HG03571 (cell line): ENCODE data around the gene DSTN.

Experiments used
- ATAC-seq: cut with Tn5 transposase; IDR thresholded peaks from one replicate; pipeline ENCODE4 v1.9.1; 2021; ENCODE audit not compliant: unreplicated experiment

DSTN gene

DNA sequence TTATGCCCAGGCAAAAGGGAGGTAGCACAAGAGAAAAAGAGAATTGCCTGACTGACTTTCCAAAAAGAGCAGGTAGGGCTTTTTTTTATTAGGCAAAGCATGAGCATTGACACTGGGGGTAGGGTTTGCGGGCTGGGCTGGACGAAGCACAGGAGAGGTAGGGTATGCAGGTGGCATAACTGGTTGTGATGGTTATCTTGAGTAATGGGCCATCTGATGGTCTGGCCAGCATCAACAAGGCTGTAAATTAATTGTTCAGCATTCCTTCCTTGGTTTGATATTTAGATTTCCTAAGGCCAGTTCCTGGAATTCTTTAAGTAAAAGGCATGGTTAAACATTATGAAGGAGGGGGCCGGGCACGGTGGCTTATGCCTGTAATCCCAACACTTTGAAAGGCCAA lies 24.7 kb upstream of the DSTN start:
- ATAC-seq = no peak

DNA sequence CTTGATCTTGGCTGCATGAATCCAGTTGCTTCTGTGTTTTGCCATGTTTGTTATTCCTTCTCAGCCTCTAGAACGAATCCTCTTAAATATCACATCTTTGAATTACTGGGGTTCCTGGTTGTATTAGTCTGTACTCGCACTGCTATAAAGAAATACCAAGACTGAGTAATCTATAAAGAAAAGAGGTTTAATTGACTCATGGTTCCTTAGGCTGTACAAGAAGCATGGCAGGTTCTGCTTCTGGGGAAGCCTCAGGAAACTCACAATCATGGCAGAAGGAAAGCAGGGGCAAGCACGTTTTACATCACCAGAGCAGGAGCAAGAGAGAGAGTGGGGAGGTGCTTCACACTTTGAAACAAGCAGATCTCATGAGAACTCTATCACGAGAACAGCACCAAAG lies 20.7 kb upstream of the DSTN start:
- no peak for ATAC-seq

DNA sequence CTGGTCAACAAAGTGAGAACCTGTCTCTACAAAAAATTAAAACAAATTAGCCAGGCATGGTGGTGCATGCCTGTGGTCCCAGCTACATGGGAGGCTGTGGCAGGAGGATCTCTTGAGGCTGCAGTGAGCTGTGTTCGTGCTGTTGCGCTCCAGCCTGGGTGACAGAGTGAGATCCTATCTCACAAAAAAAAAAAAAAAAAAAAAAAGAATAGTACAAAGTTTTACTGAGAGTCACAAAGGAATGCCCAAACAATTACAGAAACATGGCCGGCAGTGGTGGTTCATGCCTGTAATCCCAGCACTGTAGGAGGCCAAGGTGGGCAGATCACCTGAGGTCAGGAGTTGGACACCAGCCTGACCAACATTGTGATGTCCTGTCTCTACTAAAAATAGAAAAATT lies 14.8 kb upstream of the DSTN start:
- no peak for ATAC-seq

GRCh38 chr20:17556837-17557674 lies 12.8 kb upstream of the DSTN start:
- ATAC-seq = no peak

DNA sequence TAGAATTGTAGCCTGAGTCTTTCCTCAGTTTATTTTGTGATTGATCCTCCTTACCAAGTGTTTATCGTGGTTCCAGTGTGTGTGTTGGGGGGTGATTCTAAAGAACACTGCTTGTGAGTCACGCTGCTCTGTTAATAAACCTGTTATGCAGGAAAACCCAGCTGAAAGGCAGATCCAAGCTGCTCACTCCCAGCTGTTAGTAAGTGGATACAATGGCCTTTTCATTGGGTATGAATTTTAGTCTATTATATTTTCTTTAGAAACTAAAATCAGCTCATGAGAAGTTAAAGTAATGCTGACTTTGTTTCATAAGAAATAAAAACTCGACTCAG lies 12.2 kb upstream of the DSTN start:
- no peak for ATAC-seq

GRCh38 chr20:17558154-17558940 lies 11.5 kb upstream of the DSTN start:
- no peak for ATAC-seq

DNA sequence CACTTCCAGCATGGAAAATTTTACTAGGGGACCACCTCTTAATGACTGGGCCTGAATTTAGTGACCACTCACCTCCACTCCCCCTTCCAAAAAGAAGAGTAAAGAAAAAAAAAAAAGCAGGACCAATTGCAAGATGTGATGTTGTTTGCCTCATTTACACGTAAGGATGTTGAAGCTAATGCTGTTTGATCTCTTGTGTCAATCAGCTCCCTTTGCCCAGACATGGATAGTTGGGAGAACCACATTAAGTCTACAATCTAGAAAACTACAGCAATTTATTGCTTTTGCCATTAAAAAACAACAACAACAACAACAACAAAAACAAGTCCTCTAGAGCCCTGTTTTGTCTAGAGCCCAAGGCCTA lies 11.0 kb upstream of the DSTN start:
- ATAC-seq = no peak

DNA sequence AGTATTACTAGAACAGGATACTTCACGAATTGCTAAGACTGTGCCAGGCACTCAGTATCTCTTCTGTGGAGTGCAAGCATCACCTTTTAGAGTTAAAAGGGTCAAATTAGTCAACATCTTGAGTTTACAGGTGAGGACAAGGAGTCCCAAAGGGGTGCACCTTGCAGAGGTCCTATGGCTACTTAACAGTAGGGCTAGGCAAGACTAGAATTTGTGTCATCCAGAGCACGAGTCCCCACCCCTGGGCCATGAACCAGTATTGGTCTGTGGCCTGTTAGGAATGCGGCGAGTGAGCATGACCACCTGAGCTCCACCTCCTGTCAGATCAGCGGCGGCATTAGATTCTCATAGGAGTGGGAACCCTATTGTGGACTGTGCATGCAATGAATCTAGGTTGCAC lies 10.5 kb upstream of the DSTN start:
- ATAC-seq = no peak

DNA sequence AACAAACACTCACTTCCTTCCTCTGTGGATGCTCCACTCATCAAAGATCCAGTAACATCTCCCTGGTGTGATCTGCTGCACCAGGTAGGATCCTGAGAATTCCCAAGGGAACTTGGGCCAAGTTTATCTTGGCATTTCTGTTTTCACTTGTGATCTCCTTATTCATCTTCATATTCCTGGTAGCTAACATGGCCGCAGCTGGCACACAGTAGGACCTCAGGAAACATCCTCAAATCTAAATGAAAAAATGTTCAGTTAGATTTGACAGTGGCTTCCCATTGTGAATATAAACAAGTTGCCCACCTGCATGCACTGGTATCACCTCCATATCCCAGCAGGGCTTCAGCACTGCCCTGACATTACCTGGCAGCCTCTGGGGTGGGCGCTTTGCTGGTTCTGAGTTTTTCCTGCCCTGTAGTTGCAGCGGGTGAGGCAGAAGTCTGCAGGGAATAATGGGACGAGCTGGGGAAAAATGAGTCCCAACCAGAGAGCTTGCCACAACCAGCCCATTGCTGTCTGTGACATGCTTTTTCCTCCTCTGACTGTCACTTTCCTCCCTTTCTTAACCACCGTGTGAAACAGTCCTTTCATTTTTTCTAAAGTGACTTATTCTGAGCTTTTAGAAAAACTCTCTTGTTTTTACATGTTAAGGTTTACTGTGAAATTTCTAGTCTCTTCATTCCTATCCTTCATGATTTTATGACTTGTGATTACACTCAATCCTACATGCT lies 9.4 kb upstream of the DSTN start:
- no peak for ATAC-seq

DNA sequence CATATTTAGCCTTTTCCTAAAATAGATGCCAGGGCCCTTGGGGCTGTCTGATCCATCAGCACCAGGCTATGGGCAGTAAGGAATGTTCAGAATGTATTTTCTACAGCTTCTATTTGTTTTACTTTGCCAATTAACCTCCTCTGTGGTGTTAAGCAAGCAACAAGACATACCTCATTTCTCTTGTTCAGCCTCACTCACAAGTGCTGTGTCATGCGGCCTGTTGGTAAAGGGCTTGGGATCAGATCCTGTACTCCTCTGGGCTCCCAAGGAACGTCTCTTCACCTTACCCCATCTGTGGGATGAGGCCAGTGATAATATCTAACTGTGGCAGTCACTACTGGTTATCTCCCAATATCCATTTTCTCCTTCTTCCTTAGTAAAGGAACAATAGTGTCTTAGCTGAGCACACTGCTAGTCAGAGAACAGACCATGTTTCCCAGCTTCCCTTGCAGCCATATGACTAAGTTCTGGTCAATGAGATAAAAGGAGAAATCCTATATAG lies 7.0 kb upstream of the DSTN start:
- no peak for ATAC-seq

- ATAC-seq = no peak
Measured at GRCh38 chr20:17565169-17565845, 4.6 kb upstream of the DSTN start.

DNA sequence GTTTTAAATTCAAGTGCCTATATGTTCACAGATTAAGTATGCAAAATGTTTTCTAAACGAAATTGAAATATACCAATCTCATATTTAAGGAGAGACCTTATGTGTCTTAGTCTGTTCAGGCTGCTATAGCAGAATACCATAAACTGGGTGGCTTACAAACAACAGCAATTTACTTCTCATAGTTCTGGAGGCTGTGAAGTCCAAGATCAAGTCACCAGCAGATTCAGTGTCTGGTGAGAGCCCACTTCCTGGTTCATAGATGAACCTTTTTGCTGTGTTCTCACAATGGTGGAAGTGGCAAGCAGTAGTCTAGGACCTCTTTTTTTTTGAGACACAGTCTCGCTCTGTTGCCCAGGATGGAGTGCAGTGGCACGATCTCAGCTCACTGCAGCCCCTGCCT lies 3.5 kb upstream of the DSTN start:
- ATAC-seq = no peak

DNA sequence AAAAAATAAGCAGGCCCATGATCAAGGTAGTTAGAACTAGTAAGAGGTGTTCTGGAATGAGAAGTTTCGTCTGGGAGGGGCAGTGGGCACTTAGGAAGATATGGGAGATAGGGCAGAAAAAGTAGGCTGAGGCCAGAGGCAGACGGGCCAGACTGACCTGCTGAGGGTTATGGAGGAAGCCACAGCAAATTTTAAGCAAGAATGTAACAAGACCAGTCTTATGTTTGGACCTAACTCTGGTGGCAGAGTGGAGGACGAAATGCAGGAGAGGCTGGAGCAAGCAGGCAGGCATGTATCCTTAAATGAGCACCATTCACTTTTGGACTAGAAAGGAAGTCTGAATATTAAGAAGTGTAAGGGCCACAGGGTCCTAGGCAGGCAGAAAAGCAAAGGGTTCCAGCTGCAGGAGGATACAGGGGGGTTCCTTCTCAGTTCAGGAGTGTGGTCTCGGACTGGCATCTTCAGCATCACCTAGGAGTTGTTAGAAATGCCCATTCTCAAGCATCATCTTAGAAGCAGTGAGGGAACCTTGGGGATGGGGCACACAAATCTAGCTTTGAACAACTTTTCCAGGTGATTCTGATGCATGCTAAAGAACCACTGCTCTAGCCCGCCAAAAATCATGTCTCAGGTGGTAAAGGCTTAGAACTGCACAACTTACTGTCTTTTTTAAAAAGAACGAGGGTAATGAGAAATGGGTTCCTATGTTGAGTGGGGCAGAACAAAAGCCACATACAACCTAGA lies 1.7 kb upstream of the DSTN start:
- no peak for ATAC-seq

- no peak for ATAC-seq
Measured at GRCh38 chr20:17568972-17569521, 828 bp upstream of the DSTN start.

- peak; percentile 18 for ATAC-seq
Measured at GRCh38 chr20:17570347-17571152, 675 bp downstream of the DSTN start.

DNA sequence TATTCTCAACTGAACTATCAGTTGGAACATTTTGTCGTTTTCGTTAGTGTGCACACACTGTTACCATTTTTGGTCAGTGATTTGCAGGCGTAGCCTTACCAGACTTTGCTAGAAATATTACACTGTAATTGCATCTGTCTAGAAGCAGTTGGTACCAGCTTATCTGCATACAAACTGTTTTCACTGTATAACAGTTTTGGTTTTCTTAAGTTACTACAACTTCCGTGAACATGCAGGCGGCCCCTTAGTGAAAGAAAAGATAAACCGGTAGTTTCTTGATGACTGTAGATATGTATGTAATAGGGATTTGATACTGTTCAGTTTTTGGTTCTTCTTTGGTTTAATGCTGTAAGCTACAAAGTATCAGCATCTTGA lies 1.3 kb downstream of the DSTN start:
- no peak for ATAC-seq

DNA sequence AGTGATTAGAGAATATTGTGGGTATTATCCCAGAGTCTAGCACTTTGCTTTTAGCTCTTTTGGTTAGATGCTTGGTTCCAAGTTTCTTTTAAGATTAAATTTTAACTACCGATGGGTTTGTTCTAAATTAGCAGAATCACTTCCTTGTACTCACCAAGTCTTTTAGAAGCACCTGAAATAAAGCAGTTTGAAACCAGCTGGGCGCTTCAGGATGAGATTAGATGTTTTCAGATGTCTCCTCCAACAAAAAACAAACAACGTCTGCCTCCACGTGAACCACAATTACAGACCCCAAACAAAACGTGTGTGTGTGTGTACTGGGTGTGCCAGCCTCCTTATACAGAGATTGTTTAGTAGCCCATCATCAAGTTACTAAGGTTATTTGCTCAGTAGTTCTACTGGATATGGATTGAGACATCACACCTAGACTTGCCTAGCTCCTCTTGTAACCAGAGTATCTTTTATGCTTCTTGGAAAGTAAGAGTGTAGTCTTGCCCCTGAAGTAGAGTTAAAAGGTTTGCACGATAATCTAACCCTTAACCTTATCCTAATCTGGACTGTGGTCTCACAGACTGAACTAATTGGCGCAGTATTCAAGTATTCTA lies 2.3 kb downstream of the DSTN start:
- no peak for ATAC-seq

DNA sequence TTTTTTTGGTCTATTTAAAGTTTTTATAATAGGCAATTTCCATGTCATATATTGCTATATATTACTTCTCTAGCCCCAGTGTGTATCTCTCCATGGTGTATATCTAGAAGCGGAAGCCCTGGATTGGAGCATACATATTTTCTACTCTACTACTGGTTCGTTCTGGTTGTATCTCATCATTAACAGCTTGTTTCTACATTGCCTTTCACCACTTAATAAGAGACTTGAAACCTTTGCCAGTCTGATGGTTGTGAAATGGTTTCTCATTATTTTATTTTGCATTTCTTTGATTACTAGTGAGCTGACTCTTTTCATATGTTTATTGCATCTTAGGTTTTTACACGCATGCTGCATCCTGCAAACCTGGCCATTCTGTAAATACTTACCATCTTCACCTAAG lies 3.6 kb downstream of the DSTN start:
- ATAC-seq = no peak

DNA sequence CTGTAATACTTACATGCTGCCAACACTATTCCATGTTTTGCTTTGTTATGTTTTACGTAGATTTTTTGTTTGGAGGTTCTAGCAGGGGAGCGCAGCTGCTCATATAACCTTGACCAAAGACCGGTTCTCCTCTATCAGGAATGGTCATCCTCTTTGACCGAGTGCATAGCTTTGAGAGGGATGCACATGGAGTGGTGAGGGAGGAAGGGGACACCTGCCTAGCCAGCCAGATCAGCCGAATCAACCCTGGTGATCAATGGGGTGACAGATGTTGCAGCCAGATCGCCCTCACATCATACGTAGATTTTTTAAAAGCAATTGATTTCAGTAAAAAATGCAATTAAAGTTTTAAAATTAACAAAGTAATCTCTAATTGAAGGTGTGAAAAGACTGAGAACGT lies 6.3 kb downstream of the DSTN start:
- no peak for ATAC-seq
